Fibroblast of lung (primary cell): ENCODE data around the gene MYO1E.

Experiments used
- CTCF ChIP-seq, 2 donors: IDR thresholded peaks in 1 of 2; conservative IDR thresholded peaks in 1 of 2; 1 replicate in 1 of 2; 2 replicates in 1 of 2; pipeline ENCODE4 v1.5.1; 2011 to 2012; ENCODE audit warnings: low read length in 2 of 2, control low read depth in 1 of 2, inconsistent platforms in 1 of 2, low read depth in 1 of 2, mild to moderate bottlenecking in 1 of 2
- EZH2 ChIP-seq: IDR thresholded peaks from 2 replicates; pipeline ENCODE4 v1.5.1; 2012; ENCODE audit warnings: low read length, control low read depth, mild to moderate bottlenecking; ENCODE audit errors: missing control alignments

DNA sequence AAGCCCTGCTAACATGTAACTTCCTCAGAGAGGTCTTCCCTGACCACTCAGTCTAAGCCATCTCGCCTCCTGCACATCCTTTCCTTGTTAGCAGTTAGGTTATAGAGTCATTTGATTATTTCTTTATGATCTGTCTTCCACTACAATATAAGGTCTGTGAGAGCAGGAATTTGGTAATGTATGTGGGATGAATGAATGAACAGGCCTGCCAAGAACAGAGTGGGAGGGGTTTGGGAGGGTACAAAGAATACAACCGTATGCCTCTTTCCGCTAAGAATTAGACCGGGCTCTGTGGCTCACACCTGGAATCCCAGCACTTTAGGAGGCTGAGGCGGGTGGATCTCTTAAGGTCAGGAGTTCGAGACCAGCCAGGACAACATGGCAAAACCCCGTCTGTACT is 32.4 kb upstream of the MYO1E start:
- TF ChIP-seq CTCF (conservative IDR thresholded peaks at IDR 0.05 in 1 of 2, IDR thresholded peaks at IDR 0.05 in 1 of 2; ENCODE audit: low read depth in 1 of 2, low read length in 2 of 2) (no peak), EZH2 (no peak)
